IPS-18c (cell line): ENCODE measurements around the gene SSBP3.
"Not testable (repeated sequence)": the region's sequence is repeated elsewhere in the genome, so short reads cannot be mapped to it uniquely, and the experiment has no call there.

Experiments used
- H3K4me3 ChIP-seq: 2 replicates; pipeline ENCODE4 v1.7.0; 2013; ENCODE audit warnings: low read depth, mild to moderate bottlenecking, low read length, moderate library complexity; ENCODE audit not compliant: insufficient read depth
- H3K9me3 ChIP-seq: one replicate; pipeline ENCODE4 v1.6.1; 2013; ENCODE audit warnings: mild to moderate bottlenecking, low read length, moderate library complexity; ENCODE audit not compliant: control insufficient read depth, insufficient read depth

SSBP3 gene

DNA sequence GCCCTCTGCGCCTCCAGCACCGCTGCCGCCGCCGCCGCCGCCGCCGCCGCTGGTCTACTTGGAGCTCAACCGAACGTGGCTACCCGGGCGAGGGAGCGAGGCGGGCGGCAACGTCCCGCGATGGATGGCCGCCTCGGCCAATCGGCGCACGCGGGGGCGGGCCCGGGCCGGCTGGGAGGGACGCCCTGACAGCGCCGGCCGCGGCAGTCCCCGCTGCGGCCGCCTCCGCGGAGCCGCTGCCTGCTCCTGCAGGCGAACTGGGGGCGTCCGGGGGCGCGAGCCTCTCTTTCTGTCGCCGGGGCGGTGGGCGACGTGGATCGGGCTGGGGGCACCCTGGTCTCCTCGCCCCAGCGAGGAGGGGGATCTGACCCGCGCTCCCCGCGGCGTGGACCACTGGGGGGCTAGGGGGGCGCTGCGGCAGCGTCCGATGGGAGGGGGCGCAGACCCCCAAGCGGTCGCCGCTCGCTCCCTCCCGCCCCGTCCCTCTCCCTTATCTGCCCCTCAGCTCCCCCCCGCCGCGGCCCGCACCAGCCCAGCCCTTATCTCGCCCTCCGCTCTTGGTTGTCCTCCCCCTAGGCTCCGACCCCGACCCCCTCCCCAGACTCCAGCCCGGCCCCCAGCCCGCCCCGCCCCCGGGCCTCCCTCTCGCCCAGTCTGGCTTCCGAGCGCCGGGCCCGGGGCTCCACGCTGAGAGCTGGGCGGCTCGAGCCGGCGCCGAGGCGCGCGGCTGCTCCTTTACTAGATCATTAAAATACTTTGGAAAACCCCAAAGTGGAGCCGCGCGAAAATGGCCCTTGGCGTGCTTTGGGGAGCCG is at the start of gene SSBP3:
Gene SSBP3, minus strand, starts transcription at position 56 of the 815 bp plus-strand sequence.
- Histone ChIP-seq H3K4me3 (peak within 1 kb of the TSS; percentile 81), H3K9me3 (peaks cover 2% of the 10 kb centered on the region)

DNA sequence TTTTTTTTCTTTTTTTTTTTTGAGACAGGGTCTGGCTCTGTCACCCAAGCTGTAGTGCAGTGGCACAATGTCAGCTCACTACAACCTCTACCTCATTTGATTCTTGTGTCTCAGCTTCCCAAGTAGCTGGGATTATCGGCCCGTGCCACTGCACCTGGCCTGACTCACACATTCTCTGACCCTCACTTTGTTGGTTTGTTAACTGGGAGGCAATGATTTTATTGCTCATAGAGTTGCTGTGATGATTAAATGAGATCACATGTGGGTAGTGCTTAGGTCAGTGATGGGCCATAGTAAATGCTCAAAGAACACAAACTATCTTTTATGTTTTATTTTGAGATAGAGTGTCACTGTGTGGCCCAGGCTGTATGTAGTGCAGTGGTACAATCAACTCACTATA is 47.3 kb upstream of the SSBP3 start:
- Histone ChIP-seq H3K9me3 (peaks cover 4% of the 10 kb centered on the region), H3K4me3 (no peak overlapping the region)

DNA sequence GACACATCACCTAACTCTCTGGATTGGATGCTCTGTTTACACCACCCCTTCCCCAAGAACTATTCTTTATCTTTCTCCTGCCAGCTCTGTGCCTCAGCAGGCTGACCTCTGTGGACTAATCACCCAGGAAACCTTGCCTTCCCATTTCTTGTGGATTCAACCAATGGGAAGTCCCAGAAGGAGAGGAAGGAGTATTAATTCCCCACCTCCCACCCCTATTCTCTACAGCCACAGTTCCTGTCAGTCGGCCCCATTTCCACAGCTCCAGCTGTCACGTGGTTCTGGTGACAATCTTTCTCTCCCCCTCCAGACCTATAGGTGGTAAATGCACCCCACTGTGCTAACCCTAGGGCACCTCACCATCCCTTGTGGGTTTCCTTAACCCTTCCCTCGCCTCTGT is 46.8 kb upstream of the SSBP3 start:
- H3K4me3 ChIP-seq: no peak overlapping the region
- peaks cover 4% of the 10 kb centered on the region for H3K9me3 ChIP-seq

DNA sequence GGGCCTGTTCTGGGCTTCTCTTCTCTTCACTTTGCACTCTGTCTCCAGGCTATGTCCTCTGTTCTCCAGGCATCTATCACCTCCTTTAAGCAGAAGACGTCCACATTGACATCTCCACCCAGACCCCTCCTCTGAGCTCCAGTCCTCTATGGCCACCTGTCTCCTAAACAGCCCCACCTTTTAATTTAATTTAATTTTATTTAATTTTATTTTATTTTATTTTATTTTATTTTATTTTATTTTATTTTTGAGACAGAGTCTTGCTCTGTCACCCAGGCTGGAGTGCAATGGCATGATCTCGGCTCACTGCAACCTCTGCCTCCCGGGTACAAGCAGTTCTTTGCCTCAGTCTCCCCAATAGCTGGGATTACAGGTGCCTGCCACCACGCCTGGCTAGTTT is 43.2 kb upstream of the SSBP3 start:
- not testable (repeated sequence) for H3K9me3 ChIP-seq, H3K4me3 ChIP-seq

- H3K9me3 ChIP-seq, H3K4me3 ChIP-seq: not testable (repeated sequence)
These were observed 42.6 kb upstream of the SSBP3 start for GRCh38 chr1:54448801-54449200.

GRCh38 chr1:54447081-54447480 is 40.9 kb upstream of the SSBP3 start:
- H3K9me3 ChIP-seq, H3K4me3 ChIP-seq: not testable (repeated sequence)

- no peaks in the 10 kb centered on the region for H3K9me3 ChIP-seq
- no peak overlapping the region for H3K4me3 ChIP-seq
These were observed 36.0 kb upstream of the SSBP3 start for GRCh38 chr1:54442185-54442584.

GRCh38 chr1:54439550-54440223 is 33.5 kb upstream of the SSBP3 start:
- Histone ChIP-seq H3K9me3 (no peaks in the 10 kb centered on the region), H3K4me3 (no peak overlapping the region)

GRCh38 chr1:54437783-54438182 is 31.6 kb upstream of the SSBP3 start:
- Histone ChIP-seq H3K9me3 (no peaks in the 10 kb centered on the region), H3K4me3 (no peak overlapping the region)

GRCh38 chr1:54436826-54437225 is 30.6 kb upstream of the SSBP3 start:
- no peaks in the 10 kb centered on the region for H3K9me3 ChIP-seq
- no peak overlapping the region for H3K4me3 ChIP-seq

DNA sequence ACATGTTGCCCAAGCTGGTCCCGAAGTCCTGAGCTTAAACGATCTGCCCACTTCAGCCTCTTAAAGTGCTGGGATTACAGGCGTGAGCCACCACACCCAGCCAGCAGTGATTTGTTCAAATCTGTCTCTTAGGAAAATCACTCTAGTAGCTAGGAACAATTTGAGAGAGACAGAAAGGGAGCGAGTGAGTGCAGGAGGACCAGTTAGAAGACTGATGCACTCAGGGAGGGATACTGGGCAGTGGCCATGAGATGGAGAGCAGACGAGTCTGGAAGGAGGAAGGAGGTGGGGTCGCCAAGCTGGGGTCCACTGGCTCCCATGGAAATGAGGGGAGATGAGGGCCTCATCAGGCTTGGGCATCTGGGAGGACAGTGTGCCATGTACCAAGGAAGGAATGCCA is 23.6 kb upstream of the SSBP3 start:
- no peaks in the 10 kb centered on the region for H3K9me3 ChIP-seq
- no peak overlapping the region for H3K4me3 ChIP-seq

DNA sequence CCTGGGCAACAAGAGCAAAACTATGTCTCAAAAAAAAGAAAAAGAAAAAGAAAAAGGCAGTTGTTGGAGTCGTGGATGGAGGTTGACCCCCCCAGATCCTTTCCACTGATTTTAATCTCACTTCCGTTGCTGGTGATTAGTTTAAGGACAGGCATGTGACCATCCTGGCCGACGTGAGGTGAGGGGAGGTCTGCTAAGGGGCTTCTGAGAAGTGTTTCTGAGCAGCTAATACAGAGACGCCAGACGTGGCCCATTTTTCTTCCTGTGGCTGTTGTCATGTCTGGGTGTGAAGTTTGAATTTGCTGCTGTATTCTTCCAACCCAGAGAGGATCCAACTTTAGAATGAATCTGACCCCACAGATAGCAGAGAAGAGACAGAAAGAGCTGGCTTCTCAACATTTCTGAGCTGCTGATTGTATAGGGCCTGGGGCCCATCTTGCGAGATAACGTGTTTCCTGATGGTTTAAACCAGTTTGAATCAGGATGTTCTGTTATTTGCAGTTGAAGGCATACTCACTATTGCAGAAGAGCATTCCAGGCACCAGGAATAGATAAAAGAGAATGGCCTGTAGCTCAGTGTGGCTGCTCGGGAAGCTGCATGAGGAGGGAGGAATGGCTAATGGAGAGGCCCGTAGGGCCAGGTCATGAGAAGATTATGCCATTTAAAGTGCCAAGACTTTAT is 22.8 kb upstream of the SSBP3 start:
- Histone ChIP-seq H3K4me3 (no peak overlapping the region), H3K9me3 (no peaks in the 10 kb centered on the region)

- Histone ChIP-seq H3K4me3 (no peak overlapping the region), H3K9me3 (no peaks in the 10 kb centered on the region)
These were observed 19.0 kb upstream of the SSBP3 start for GRCh38 chr1:54425152-54425584.

DNA sequence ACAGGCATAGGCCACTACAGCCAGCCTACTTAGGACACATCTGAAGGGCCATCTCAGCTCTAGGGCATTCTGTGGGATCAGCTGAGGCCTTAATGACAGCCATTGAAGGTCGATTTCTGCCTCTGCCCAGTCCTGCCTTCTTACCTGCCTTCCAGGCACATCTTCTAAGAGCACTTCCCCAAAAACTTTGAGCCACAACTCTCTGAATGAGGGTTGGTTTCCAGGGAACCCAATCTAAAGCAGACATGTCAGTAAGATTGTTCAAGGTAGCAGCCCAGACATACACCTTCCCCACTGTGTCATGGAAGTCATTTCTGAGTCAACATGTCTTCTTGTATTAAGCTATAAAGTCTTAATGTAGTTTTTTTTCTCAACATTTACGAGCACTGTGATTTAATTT is 18.2 kb upstream of the SSBP3 start:
- H3K4me3 ChIP-seq: no peak overlapping the region
- H3K9me3 ChIP-seq: no peaks in the 10 kb centered on the region

GRCh38 chr1:54421101-54421504 is 14.9 kb upstream of the SSBP3 start:
- Histone ChIP-seq H3K9me3 (no peaks in the 10 kb centered on the region), H3K4me3 (no peak overlapping the region)

DNA sequence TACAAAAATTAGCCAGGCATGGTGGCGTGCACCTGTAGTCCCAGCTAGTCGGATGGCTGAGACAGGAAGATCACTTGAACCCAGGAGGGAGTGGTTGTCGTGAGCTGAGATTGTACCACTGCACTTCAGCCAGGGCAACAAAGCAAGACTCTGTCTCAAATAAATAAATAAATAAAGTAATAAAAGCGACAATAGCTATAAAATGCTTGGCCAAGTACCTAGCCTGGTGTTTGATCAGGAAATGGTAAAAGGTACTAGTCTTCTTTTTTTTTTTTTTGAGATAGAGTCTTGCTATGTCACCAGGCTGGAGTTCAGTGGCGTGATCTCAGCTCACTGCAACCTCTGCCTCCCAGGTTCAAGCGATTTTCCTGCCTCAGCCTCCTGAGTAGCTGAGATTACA is 12.4 kb upstream of the SSBP3 start:
- not testable (repeated sequence) for H3K4me3 ChIP-seq

GRCh38 chr1:54417123-54417522 is 10.9 kb upstream of the SSBP3 start:
- H3K4me3 ChIP-seq: no peak overlapping the region
- no peaks in the 10 kb centered on the region for H3K9me3 ChIP-seq

More for the DNA sequence above, 12.4 kb upstream of the SSBP3 start:
- not testable (repeated sequence) for H3K9me3 ChIP-seq

DNA sequence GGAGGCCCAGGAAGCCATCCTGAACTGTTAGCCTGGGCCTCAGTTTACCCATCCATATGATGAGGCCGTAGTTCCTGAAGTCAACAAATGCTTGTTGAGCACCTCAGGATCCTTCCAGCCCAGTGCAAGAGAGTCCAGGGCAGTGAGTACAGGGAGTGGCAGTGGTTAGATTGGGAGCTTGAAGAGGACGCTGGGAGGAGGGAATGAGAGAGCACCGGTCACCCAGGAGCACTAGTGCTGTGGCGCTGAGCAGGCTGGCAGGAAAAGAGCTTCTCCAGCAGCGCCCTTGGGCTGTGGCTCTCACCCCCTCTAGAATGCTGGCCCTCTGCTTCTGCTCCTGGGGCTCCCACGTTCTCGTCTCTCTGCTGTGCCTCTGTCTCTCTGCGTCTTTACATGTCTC is 10.2 kb upstream of the SSBP3 start:
- Histone ChIP-seq H3K4me3 (no peak overlapping the region), H3K9me3 (no peaks in the 10 kb centered on the region)
